ENCODE measurements around the gene OR2B2.
"Not testable (repeated sequence)": the region's sequence is repeated elsewhere in the genome, so short reads cannot be mapped to it uniquely, and the experiment has no call there.

OR2B2 gene

GRCh38 chr6:27901801-27902200 is 10.4 kb downstream of the OR2B2 start:
- Mint-ChIP-seq H3K4me1 (ENCODE audit: low read depth) (no peaks in the 10 kb centered on the region), H3K4me3 (no peak overlapping the region), H3K27ac (no peak overlapping the region), H3K9me3 (no peaks in the 10 kb centered on the region), H3K27me3 (peaks cover 6% of the 10 kb centered on the region), H3K36me3 (ENCODE audit: low read depth) (no peaks in the 10 kb centered on the region)
- intact Hi-C loops (cut with micrococcal nuclease), result loop anchor here (5.0 to 10.0 kb wide), 5 partner anchors 176 to 453 kb away; no protein-coding TSS in a partner anchor

GRCh38 chr6:27900197-27900596 is 12.0 kb downstream of the OR2B2 start:
- not testable (repeated sequence) for H3K4me1 Mint-ChIP-seq (ENCODE audit: low read depth); H3K9me3 Mint-ChIP-seq; H3K36me3 Mint-ChIP-seq (ENCODE audit: low read depth); H3K27me3 Mint-ChIP-seq; H3K27ac Mint-ChIP-seq; H3K4me3 Mint-ChIP-seq
- intact Hi-C loops (cut with micrococcal nuclease), result loop anchor here (5.0 to 10.0 kb wide), 5 partner anchors 177 to 455 kb away; no protein-coding TSS in a partner anchor

- intact Hi-C loops (cut with micrococcal nuclease), result loop anchor here (5.0 kb wide), 2 partner anchors 382 to 712 kb away; no protein-coding TSS in a partner anchor
- peaks cover 3% of the 10 kb centered on the region for H3K27me3 Mint-ChIP-seq
- no peaks in the 10 kb centered on the region for H3K36me3 Mint-ChIP-seq (ENCODE audit: low read depth)
- H3K4me1 Mint-ChIP-seq (ENCODE audit: low read depth), result no peaks in the 10 kb centered on the region
- no peak overlapping the region for H3K4me3 Mint-ChIP-seq
- no peaks in the 10 kb centered on the region for H3K9me3 Mint-ChIP-seq
- H3K27ac Mint-ChIP-seq, result no peak overlapping the region
These were observed 12.7 kb downstream of the OR2B2 start for GRCh38 chr6:27899543-27899942.

- H3K4me3 Mint-ChIP-seq, result no peak overlapping the region
- H3K27me3 Mint-ChIP-seq, result no peaks in the 10 kb centered on the region
- H3K4me1 Mint-ChIP-seq (ENCODE audit: low read depth), result peaks cover 11% of the 10 kb centered on the region
- H3K36me3 Mint-ChIP-seq (ENCODE audit: low read depth), result no peaks in the 10 kb centered on the region
- intact Hi-C loops (cut with micrococcal nuclease), result loop anchor here (5.0 kb wide), 2 partner anchors 380 to 710 kb away; no protein-coding TSS in a partner anchor
- no peaks in the 10 kb centered on the region for H3K9me3 Mint-ChIP-seq
- H3K27ac Mint-ChIP-seq, result no peak overlapping the region
These were observed 14.5 kb downstream of the OR2B2 start for GRCh38 chr6:27897580-27898206.

GRCh38 chr6:27896398-27896796 is 15.8 kb downstream of the OR2B2 start:
- intact Hi-C loops (cut with micrococcal nuclease), result loop anchor here (5.0 kb wide), 2 partner anchors 379 to 709 kb away; no protein-coding TSS in a partner anchor
- Mint-ChIP-seq H3K9me3 (no peaks in the 10 kb centered on the region), H3K4me1 (ENCODE audit: low read depth) (peaks cover 19% of the 10 kb centered on the region), H3K27ac (no peak overlapping the region), H3K4me3 (peak overlapping the region; percentile 9), H3K36me3 (ENCODE audit: low read depth) (no peaks in the 10 kb centered on the region), H3K27me3 (peaks cover 2% of the 10 kb centered on the region)

- no peaks in the 10 kb centered on the region for H3K36me3 Mint-ChIP-seq (ENCODE audit: low read depth)
- H3K9me3 Mint-ChIP-seq, result no peaks in the 10 kb centered on the region
- peaks cover 2% of the 10 kb centered on the region for H3K27me3 Mint-ChIP-seq
- intact Hi-C loops (cut with micrococcal nuclease), result loop anchor here (1.0 to 5.0 kb wide), 6 partner anchors 30 to 708 kb away; a partner anchor contains a TSS
- H3K4me3 Mint-ChIP-seq, result no peak overlapping the region
- H3K27ac Mint-ChIP-seq, result no peak overlapping the region
- H3K4me1 Mint-ChIP-seq (ENCODE audit: low read depth), result peaks cover 29% of the 10 kb centered on the region
These were observed 17.1 kb downstream of the OR2B2 start for GRCh38 chr6:27894839-27895762.

GRCh38 chr6:27893836-27894807 is 18.1 kb downstream of the OR2B2 start:
- H3K27me3 Mint-ChIP-seq, result peaks cover 7% of the 10 kb centered on the region
- no peaks in the 10 kb centered on the region for H3K9me3 Mint-ChIP-seq
- H3K27ac Mint-ChIP-seq, result no peak overlapping the region
- H3K4me1 Mint-ChIP-seq (ENCODE audit: low read depth), result peaks cover 38% of the 10 kb centered on the region
- intact Hi-C loops (cut with micrococcal nuclease), result loop anchor here (2.0 kb wide), 4 partner anchors 21 to 141 kb away; a partner anchor contains a TSS
- H3K36me3 Mint-ChIP-seq (ENCODE audit: low read depth), result no peaks in the 10 kb centered on the region
- H3K4me3 Mint-ChIP-seq, result no peak overlapping the region

- intact Hi-C loops (cut with micrococcal nuclease), result loop anchor here (2.0 kb wide), 2 partner anchors 20 to 78 kb away; a partner anchor contains a TSS
- no peak overlapping the region for H3K27ac Mint-ChIP-seq
- no peaks in the 10 kb centered on the region for H3K36me3 Mint-ChIP-seq (ENCODE audit: low read depth)
- peaks cover 7% of the 10 kb centered on the region for H3K27me3 Mint-ChIP-seq
- no peaks in the 10 kb centered on the region for H3K9me3 Mint-ChIP-seq
- peaks cover 38% of the 10 kb centered on the region for H3K4me1 Mint-ChIP-seq (ENCODE audit: low read depth)
- H3K4me3 Mint-ChIP-seq, result no peak overlapping the region
These were observed 18.9 kb downstream of the OR2B2 start for GRCh38 chr6:27893059-27893835.

- Mint-ChIP-seq H3K4me1 (ENCODE audit: low read depth) (peaks cover 38% of the 10 kb centered on the region), H3K4me3 (no peak overlapping the region), H3K27ac (no peak overlapping the region), H3K9me3 (no peaks in the 10 kb centered on the region), H3K36me3 (ENCODE audit: low read depth) (no peaks in the 10 kb centered on the region), H3K27me3 (peaks cover 7% of the 10 kb centered on the region)
- intact Hi-C loops (cut with micrococcal nuclease), result loop anchor here (2.0 kb wide), 2 partner anchors 20 to 78 kb away; a partner anchor contains a TSS
These were observed 19.5 kb downstream of the OR2B2 start for GRCh38 chr6:27892649-27893058.

GRCh38 chr6:27891320-27891875 is 20.8 kb downstream of the OR2B2 start:
- peak overlapping the region; percentile 63 for H3K4me3 Mint-ChIP-seq
- intact Hi-C loops (cut with micrococcal nuclease), result no loop called here
- peaks cover 38% of the 10 kb centered on the region for H3K4me1 Mint-ChIP-seq (ENCODE audit: low read depth)
- H3K9me3 Mint-ChIP-seq, result no peaks in the 10 kb centered on the region
- peak overlapping the region; percentile 69 for H3K27ac Mint-ChIP-seq
- H3K27me3 Mint-ChIP-seq, result peaks cover 7% of the 10 kb centered on the region
- H3K36me3 Mint-ChIP-seq (ENCODE audit: low read depth), result no peaks in the 10 kb centered on the region

GRCh38 chr6:27890445-27891319 is 21.5 kb downstream of the OR2B2 start:
- H3K9me3 Mint-ChIP-seq, result no peaks in the 10 kb centered on the region
- H3K27ac Mint-ChIP-seq, result peak overlapping the region; percentile 69
- intact Hi-C loops (cut with micrococcal nuclease), result no loop called here
- peaks cover 7% of the 10 kb centered on the region for H3K27me3 Mint-ChIP-seq
- H3K4me1 Mint-ChIP-seq (ENCODE audit: low read depth), result peaks cover 38% of the 10 kb centered on the region
- H3K36me3 Mint-ChIP-seq (ENCODE audit: low read depth), result no peaks in the 10 kb centered on the region
- H3K4me3 Mint-ChIP-seq, result peak overlapping the region; percentile 63

Data from dendritic cell treated with granulocyte-macrophage colony-stimulating factor and Interleukin-4, amounts not matched to agents 40 ng/mL and 50 ng/mL, for 4 days (primary cell).